Upper lobe of right lung (tissue), 1 donor: ENCODE results near the gene GGTA1. TPM values are rescaled to one million over a fixed set of nuclear protein-coding genes. Genes with fewer than 3 reads are reported as not detected.

ENCODE experiments used
- ATAC-seq: fragments of 200-7000 bp; cut with Tn5 transposase; one replicate; pipeline ENCODE4 v1.9.1; 2020; ENCODE audit warnings: mild to moderate bottlenecking, moderate library complexity
- DNase-seq: peaks from one replicate; pipeline ENCODE4 v3.0.0-alpha.2; 2020
- H3K27ac ChIP-seq: fragments of 200-600 bp; one replicate; pipeline ENCODE4 v1.8.0; 2022
- H3K27me3 ChIP-seq: fragments of 200-600 bp; one replicate; pipeline ENCODE4 v1.8.0; 2022; ENCODE audit warnings: mild to moderate bottlenecking
- H3K36me3 ChIP-seq: fragments of 200-600 bp; one replicate; pipeline ENCODE4 v1.8.0; 2022
- H3K4me1 ChIP-seq: fragments of 200-600 bp; one replicate; pipeline ENCODE4 v1.8.0; 2022
- H3K4me3 ChIP-seq: fragments of 200-600 bp; one replicate; pipeline ENCODE4 v1.8.0; 2022; ENCODE audit warnings: mild to moderate bottlenecking
- H3K9me3 ChIP-seq: fragments of 200-600 bp; one replicate; pipeline ENCODE4 v1.8.0; 2022
- CTCF ChIP-seq: fragments of 200-600 bp; IDR thresholded peaks from one replicate; pipeline ENCODE4 v1.8.0; 2022; ENCODE audit warnings: antibody characterized with exemption
- intact Hi-C: fragments of 100-400 bp; cut with DNase I; formaldehyde crosslinking; loops from one replicate; pipeline ENCODE4 v1.11.0; 2022
- total RNA-seq: library from RNA; stranded (reverse); fragmentation: NEBNext Ultra II Directional; extraction: Animal tissue kit (Norgen Biotek cat#: 25700); gene quantifications from one replicate; pipeline ENCODE4 v1.2.1, GENCODE V29; 2021
- donor health status: DM: no; HTN: yes; CAD: no; lungs with severe emphysema.

Gene GGTA1
- total RNA-seq, 1 donor from 2014 or later = 9.5 TPM

- DNase-seq (no peak), ATAC-seq (no peak)
- H3K4me1 ChIP-seq = peaks cover 4% of the 10 kb centered on the region
- no peak overlapping the region for H3K4me3 ChIP-seq
- no peaks in the 10 kb centered on the region for H3K9me3 ChIP-seq
- intact Hi-C loops = loop anchor here (10.0 kb wide), 1 partner anchor 444 kb away; no protein-coding TSS in a partner anchor
- H3K36me3 ChIP-seq = no peaks in the 10 kb centered on the region
- no peaks in the 10 kb centered on the region for H3K27me3 ChIP-seq
- no peak for TF ChIP-seq CTCF
- no peak overlapping the region for H3K27ac ChIP-seq
Observed at GRCh38 chr9:121541256-121541655, 41.6 kb upstream of the GGTA1 start.

GRCh38 chr9:121538221-121538620 is 38.6 kb upstream of the GGTA1 start:
- no peak for TF ChIP-seq CTCF
- Histone ChIP-seq H3K27me3 (no peaks in the 10 kb centered on the region), H3K4me3 (no peak overlapping the region), H3K27ac (no peak overlapping the region), H3K36me3 (no peaks in the 10 kb centered on the region), H3K4me1 (no peaks in the 10 kb centered on the region), H3K9me3 (no peaks in the 10 kb centered on the region)
- ATAC-seq = peak; percentile 59
- no peak for DNase-seq
- intact Hi-C loops = no loop called here

GRCh38 chr9:121537283-121537682 is 37.6 kb upstream of the GGTA1 start:
- H3K4me3 ChIP-seq = no peak overlapping the region
- no peak for DNase-seq
- intact Hi-C loops = no loop called here

GRCh38 chr9:121532881-121533280 is 33.2 kb upstream of the GGTA1 start:
- intact Hi-C loops = no loop called here
- peaks cover 4% of the 10 kb centered on the region for H3K4me1 ChIP-seq
- H3K27ac ChIP-seq = no peak overlapping the region
- no peak overlapping the region for H3K4me3 ChIP-seq
- H3K27me3 ChIP-seq = no peaks in the 10 kb centered on the region
- DNase-seq = no peak
- ATAC-seq = no peak
- no peaks in the 10 kb centered on the region for H3K9me3 ChIP-seq
- no peak for TF ChIP-seq CTCF
- H3K36me3 ChIP-seq = no peaks in the 10 kb centered on the region

More at GRCh38 chr9:121537283-121537682, 37.6 kb upstream of the GGTA1 start:
- no peak overlapping the region for H3K27ac ChIP-seq
- H3K36me3 ChIP-seq = no peaks in the 10 kb centered on the region
- H3K4me1 ChIP-seq = no peaks in the 10 kb centered on the region
- ATAC-seq = peak; percentile 41
- no peaks in the 10 kb centered on the region for H3K9me3 ChIP-seq
- no peaks in the 10 kb centered on the region for H3K27me3 ChIP-seq
- TF ChIP-seq CTCF = no peak

- Histone ChIP-seq H3K27me3 (no peaks in the 10 kb centered on the region), H3K4me3 (no peak overlapping the region), H3K36me3 (no peaks in the 10 kb centered on the region), H3K27ac (no peak overlapping the region), H3K9me3 (no peaks in the 10 kb centered on the region), H3K4me1 (peaks cover 4% of the 10 kb centered on the region)
- intact Hi-C loops = no loop called here
- TF ChIP-seq CTCF = no peak
- DNase-seq (peak; percentile 77), ATAC-seq (peak; percentile 72)
Observed at GRCh38 chr9:121529237-121529987, 29.8 kb upstream of the GGTA1 start.
